Upper lobe of right lung (tissue), 1 donor: ENCODE results near the gene ANK2. TPM values are rescaled to one million over a fixed set of nuclear protein-coding genes. Genes with fewer than 3 reads are reported as not detected.

Source experiments
- ATAC-seq: fragments of 200-7000 bp; cut with Tn5 transposase; one replicate; pipeline ENCODE4 v1.9.1; 2020; ENCODE audit warnings: mild to moderate bottlenecking, moderate library complexity
- DNase-seq: peaks from one replicate; pipeline ENCODE4 v3.0.0-alpha.2; 2020
- H3K27ac ChIP-seq: fragments of 200-600 bp; one replicate; pipeline ENCODE4 v1.8.0; 2022
- H3K27me3 ChIP-seq: fragments of 200-600 bp; one replicate; pipeline ENCODE4 v1.8.0; 2022; ENCODE audit warnings: mild to moderate bottlenecking
- H3K36me3 ChIP-seq: fragments of 200-600 bp; one replicate; pipeline ENCODE4 v1.8.0; 2022
- H3K4me1 ChIP-seq: fragments of 200-600 bp; one replicate; pipeline ENCODE4 v1.8.0; 2022
- H3K4me3 ChIP-seq: fragments of 200-600 bp; one replicate; pipeline ENCODE4 v1.8.0; 2022; ENCODE audit warnings: mild to moderate bottlenecking
- H3K9me3 ChIP-seq: fragments of 200-600 bp; one replicate; pipeline ENCODE4 v1.8.0; 2022
- intact Hi-C: fragments of 100-400 bp; cut with DNase I; formaldehyde crosslinking; loops from one replicate; pipeline ENCODE4 v1.11.0; 2022
- total RNA-seq: library from RNA; stranded (reverse); fragmentation: NEBNext Ultra II Directional; extraction: Animal tissue kit (Norgen Biotek cat#: 25700); gene quantifications from one replicate; pipeline ENCODE4 v1.2.1, GENCODE V29; 2021
- TF ChIP-seq, protein P1 (sequence below): fragments of 200-600 bp; IDR thresholded peaks from one replicate; pipeline ENCODE4 v1.8.0; 2022; ENCODE audit warnings: antibody characterized with exemption
- donor health status: DM: no; HTN: yes; CAD: no; lungs with severe emphysema.

ANK2 gene
- total RNA-seq, 1 donor from 2014 or later, result 12.0 TPM

DNA sequence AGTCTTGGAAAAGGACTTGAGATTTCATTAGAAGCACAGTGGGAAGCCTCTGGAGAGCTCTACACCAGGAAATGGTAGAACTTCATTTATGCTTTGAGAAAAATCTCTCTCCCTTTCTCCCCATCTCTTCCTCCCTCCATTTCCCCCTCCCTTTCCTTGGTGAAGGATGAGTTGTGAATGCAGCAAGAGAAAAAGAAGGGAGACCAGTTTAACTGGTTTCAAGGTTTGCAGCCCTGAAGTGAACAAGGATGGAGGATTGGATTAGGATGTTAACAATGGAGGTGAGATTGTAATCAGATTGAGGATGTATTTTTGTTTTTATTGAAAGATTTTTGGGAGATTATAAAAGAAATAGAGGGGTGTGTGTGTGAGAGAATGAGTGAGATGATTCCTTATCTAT, 99.5 kb downstream of the ANK2 start:
- H3K4me3 ChIP-seq, result no peak overlapping the region
- H3K4me1 ChIP-seq, result no peaks in the 10 kb centered on the region
- no peak for ATAC-seq
- TF ChIP-seq, protein P1, sequence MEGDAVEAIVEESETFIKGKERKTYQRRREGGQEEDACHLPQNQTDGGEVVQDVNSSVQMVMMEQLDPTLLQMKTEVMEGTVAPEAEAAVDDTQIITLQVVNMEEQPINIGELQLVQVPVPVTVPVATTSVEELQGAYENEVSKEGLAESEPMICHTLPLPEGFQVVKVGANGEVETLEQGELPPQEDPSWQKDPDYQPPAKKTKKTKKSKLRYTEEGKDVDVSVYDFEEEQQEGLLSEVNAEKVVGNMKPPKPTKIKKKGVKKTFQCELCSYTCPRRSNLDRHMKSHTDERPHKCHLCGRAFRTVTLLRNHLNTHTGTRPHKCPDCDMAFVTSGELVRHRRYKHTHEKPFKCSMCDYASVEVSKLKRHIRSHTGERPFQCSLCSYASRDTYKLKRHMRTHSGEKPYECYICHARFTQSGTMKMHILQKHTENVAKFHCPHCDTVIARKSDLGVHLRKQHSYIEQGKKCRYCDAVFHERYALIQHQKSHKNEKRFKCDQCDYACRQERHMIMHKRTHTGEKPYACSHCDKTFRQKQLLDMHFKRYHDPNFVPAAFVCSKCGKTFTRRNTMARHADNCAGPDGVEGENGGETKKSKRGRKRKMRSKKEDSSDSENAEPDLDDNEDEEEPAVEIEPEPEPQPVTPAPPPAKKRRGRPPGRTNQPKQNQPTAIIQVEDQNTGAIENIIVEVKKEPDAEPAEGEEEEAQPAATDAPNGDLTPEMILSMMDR, result no peak
- DNase-seq, result no peak
- H3K36me3 ChIP-seq, result no peaks in the 10 kb centered on the region
- H3K27ac ChIP-seq, result no peak overlapping the region
- H3K9me3 ChIP-seq, result no peaks in the 10 kb centered on the region
- no peaks in the 10 kb centered on the region for H3K27me3 ChIP-seq
- intact Hi-C loops, result no loop called here

DNA sequence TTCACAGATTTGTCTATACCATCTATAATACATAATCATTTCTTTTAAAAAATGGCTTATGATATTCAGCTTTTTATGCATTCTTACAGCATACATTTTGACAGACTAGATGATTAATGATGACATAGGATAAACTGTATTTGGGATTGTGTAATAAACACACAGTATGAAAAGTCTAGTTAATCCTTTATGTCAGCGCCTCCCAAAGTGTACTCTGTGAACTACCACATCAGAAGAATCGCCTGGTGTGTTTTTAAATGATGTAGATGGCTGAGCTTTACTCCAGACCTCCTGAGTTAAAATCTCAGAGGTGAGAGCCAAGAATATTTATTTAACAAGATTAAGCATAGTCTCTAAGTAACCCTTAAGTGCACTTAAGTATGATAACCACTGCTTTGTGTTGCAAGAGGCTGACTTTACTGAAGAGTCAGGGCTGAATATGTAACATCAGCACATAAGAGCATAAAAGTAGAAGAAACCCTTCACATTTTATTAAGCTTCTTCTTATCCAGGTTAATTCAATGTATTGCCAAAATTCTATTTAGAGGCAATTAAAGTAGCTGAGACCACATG, 104.2 kb downstream of the ANK2 start:
- H3K36me3 ChIP-seq, result no peaks in the 10 kb centered on the region
- TF ChIP-seq, protein P1, result peak; percentile 15
- no peak overlapping the region for H3K4me3 ChIP-seq
- DNase-seq (no peak), ATAC-seq (peak; percentile 64)
- H3K9me3 ChIP-seq, result no peaks in the 10 kb centered on the region
- no peaks in the 10 kb centered on the region for H3K27me3 ChIP-seq
- no peaks in the 10 kb centered on the region for H3K4me1 ChIP-seq
- intact Hi-C loops, result no loop called here
- no peak overlapping the region for H3K27ac ChIP-seq

DNA sequence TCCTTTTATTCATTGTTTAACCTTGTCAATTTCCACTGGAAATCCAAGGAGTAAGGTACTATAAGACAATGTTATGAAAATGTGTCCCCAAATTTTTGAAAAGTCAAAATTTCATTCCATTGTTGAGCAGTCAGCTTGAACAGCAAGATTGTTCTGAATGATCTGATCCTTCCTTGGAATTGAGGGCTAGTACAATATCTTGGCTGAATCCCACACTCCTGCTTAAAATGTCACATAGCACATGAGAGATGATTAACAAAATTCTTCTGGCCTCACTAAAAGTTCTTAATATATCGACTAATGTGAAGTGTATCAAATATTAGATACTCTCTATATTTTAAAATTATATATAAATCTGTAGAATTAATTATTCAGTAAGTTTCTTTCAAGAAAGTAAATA, 104.8 kb downstream of the ANK2 start:
- TF ChIP-seq, protein P1, result no peak
- Histone ChIP-seq H3K4me3 (no peak overlapping the region), H3K27ac (no peak overlapping the region), H3K27me3 (no peaks in the 10 kb centered on the region), H3K9me3 (no peaks in the 10 kb centered on the region), H3K4me1 (no peaks in the 10 kb centered on the region), H3K36me3 (no peaks in the 10 kb centered on the region)
- no peak for ATAC-seq
- intact Hi-C loops, result no loop called here
- DNase-seq, result no peak

DNA sequence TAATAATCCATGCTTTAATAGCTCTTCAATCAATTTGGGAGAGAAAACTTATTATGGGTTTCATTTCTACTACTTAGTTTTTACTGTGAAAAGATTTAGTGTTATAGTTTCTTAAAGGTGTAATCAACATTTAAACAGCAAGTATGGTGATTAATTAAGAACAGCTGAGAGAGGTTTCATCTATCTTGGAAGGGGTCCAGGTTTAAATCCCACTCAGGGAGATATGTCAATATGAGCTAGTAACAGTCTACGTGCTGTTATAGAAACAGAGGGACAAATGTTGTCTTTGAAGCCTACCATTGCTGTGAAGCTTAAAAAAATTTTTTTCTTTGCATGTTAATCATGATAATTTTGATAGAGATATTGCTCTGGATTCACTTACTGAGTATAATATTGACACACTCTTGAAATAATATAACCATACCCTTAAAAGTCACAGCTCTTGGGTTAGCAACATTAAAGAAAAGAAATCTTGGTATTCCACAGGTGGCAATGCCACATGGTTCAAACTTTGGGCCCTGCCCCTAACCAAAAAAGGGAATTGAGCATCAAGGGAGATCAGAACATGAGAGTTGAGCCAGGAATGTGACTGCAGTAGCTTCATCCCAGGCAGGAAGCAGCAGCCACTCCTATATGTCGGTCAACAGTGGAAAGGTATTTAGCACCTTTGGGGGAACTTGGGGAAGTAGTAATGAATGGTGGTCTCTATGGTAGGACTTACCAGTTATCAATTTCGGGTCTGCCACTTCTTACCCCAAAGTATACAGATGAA, 107.8 kb downstream of the ANK2 start:
- intact Hi-C loops, result no loop called here
- Histone ChIP-seq H3K4me3 (no peak overlapping the region), H3K9me3 (no peaks in the 10 kb centered on the region), H3K27ac (no peak overlapping the region), H3K36me3 (no peaks in the 10 kb centered on the region), H3K4me1 (no peaks in the 10 kb centered on the region), H3K27me3 (no peaks in the 10 kb centered on the region)
- TF ChIP-seq, protein P1, result no peak
- DNase-seq, result no peak
- ATAC-seq, result no peak

DNA sequence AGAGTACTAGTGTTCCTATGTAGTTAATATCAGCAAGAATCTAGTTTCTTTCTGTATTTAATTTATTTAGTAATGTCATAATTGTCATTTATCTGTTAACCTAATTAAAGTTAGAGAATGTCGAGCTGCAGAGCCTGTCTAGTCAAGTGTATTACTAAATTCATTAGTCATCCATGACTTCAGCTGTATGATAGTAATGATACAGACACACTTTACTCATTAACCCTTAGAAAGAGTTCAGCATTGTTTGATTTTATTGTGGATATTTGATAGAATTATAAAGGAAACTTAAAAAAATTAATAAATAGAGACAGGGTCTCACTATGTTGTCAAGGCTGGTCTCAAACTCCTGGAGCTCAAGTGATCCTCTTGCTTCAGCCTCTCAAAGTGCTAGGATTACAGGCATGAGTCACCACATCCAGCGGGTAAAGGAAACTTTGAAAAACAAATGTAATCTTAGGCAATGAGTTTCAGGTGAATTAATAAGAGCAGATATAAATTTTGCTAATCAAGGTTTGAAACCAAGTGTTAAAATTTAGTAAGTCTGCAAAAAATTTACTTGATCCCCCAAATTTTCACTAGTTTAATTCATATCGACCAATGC, 110.6 kb downstream of the ANK2 start:
- no peaks in the 10 kb centered on the region for H3K27me3 ChIP-seq
- TF ChIP-seq, protein P1, result no peak
- H3K4me1 ChIP-seq, result no peaks in the 10 kb centered on the region
- no peak overlapping the region for H3K27ac ChIP-seq
- no peaks in the 10 kb centered on the region for H3K9me3 ChIP-seq
- no peak overlapping the region for H3K4me3 ChIP-seq
- no peak for DNase-seq
- intact Hi-C loops, result no loop called here
- H3K36me3 ChIP-seq, result no peaks in the 10 kb centered on the region
- no peak for ATAC-seq
